ENCODE measurements around the gene SPRR5. TPM values are rescaled to one million over a fixed set of nuclear protein-coding genes. Genes with fewer than 3 reads are reported as not detected.

The SPRR5 gene
- total RNA-seq, 2 experiments from 2014 or later: not detected

DNA sequence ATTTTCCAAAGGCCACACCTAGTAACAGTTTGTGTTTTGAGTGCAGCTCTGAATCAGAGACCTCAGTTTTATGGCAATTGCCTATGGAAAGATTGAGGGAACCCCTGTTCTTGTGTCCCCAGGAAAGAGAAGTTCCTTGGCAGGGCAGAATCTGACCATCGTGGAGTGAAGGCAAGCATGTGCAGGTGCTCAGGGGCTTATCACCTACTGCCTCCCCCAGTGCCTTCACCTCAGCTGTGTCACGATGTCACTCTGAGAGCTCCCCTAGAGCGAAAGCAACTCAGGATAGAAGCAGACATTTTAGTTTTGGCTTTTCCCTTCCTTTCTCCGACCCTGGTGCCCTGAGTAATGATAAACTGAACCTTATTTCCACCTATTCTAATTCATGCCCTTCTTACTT is 35.1 kb downstream of the SPRR5 start:
- H3K27ac ChIP-seq (ENCODE audit: low read depth in 1 of 2, low read length in 2 of 2): no peak overlapping the region

DNA sequence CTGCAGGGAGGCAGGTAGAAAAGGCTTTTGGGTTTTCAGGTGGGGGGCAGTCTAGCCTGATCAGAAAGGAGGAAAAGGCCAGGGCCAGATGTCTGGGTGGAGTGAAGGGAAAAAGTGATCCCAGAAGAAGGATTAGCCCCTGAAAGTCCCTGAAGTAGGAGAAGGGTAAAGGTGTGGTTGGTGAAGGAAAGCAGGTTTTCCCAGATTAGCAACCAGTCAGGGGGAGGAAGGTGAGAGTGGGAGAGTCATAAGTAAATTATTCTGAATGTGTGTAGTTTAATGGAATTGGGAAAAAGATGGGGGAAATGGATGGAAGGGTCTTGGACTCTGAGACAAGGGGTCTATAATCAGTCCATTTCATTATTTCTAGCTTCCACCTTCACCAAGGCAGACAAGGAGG is 36.2 kb downstream of the SPRR5 start:
- Mint-ChIP-seq H3K4me3 (no peak overlapping the region), H3K4me1 (ENCODE audit: low read depth) (no peaks in the 10 kb centered on the region), H3K36me3 (ENCODE audit: low read depth) (no peaks in the 10 kb centered on the region), H3K9me3 (no peaks in the 10 kb centered on the region), H3K27ac (no peak overlapping the region), H3K27me3 (peaks cover 83% of the 10 kb centered on the region)
- DNase-seq (no peak), ATAC-seq (ENCODE audit: poor library complexity) (no peak)
- ChIA-PET CTCF (no interaction called here), POLR2A (no interaction called here)
- intact Hi-C loops (cut with DNase I, micrococcal nuclease): no loop called here
- Histone ChIP-seq H3K9me3 (ENCODE audit: control insufficient read depth in 1 of 2, insufficient read depth in 1 of 2, low read length in 2 of 2) (peaks cover 0 to 5% of the 10 kb centered on the region in 2 experiments), H3K4me3 (ENCODE audit: low read length) (no peak overlapping the region), H3K27me3 (ENCODE audit: control insufficient read depth in 1 of 2, insufficient read depth in 2 of 2, low read length in 2 of 2) (peaks cover 3 to 35% of the 10 kb centered on the region in 2 experiments), H3K27ac (ENCODE audit: low read depth in 1 of 2, low read length in 2 of 2) (no peak overlapping the region), H3K36me3 (ENCODE audit: insufficient read depth, low read length) (no peaks in the 10 kb centered on the region), H3K4me1 (ENCODE audit: insufficient read depth, low read length) (no peaks in the 10 kb centered on the region)
- no peak for TF ChIP-seq CTCF (IDR thresholded peaks at IDR 0.05)

More for the DNA sequence above, 35.1 kb downstream of the SPRR5 start:
- no peak overlapping the region for H3K4me3 Mint-ChIP-seq
- H3K36me3 Mint-ChIP-seq (ENCODE audit: low read depth): no peaks in the 10 kb centered on the region
- intact Hi-C loops (cut with DNase I, micrococcal nuclease): no loop called here
- Histone ChIP-seq H3K36me3 (ENCODE audit: insufficient read depth, low read length) (no peaks in the 10 kb centered on the region), H3K4me3 (ENCODE audit: low read length) (no peak overlapping the region), H3K9me3 (ENCODE audit: control insufficient read depth in 1 of 2, insufficient read depth in 1 of 2, low read length in 2 of 2) (peaks cover 0 to 5% of the 10 kb centered on the region in 2 experiments), H3K27me3 (ENCODE audit: control insufficient read depth in 1 of 2, insufficient read depth in 2 of 2, low read length in 2 of 2) (peaks cover 5 to 35% of the 10 kb centered on the region in 2 experiments), H3K4me1 (ENCODE audit: insufficient read depth, low read length) (no peaks in the 10 kb centered on the region)
- no peak for TF ChIP-seq CTCF (IDR thresholded peaks at IDR 0.05)
- no peak for ATAC-seq (ENCODE audit: poor library complexity)
- H3K4me1 Mint-ChIP-seq (ENCODE audit: low read depth): no peaks in the 10 kb centered on the region
- H3K27me3 Mint-ChIP-seq: peaks cover 88% of the 10 kb centered on the region
- no peaks in the 10 kb centered on the region for H3K9me3 Mint-ChIP-seq
- H3K27ac Mint-ChIP-seq: no peak overlapping the region
- ChIA-PET CTCF (no interaction called here), POLR2A (no interaction called here)
- DNase-seq: no peak

- Mint-ChIP-seq H3K9me3 (no peaks in the 10 kb centered on the region), H3K36me3 (ENCODE audit: low read depth) (no peaks in the 10 kb centered on the region)
- POLR2A ChIA-PET: no interaction called here
Measured at GRCh38 chr1:152983743-152984142, 36.7 kb downstream of the SPRR5 start, which contains the start of gene SPRR1A. TSS of gene SPRR1A (plus strand) at chr1:152984081. CDS start at chr1:152985231, 1,150 bp downstream.

More at GRCh38 chr1:152983743-152984142, 36.7 kb downstream of the SPRR5 start, which contains the start of gene SPRR1A:
- H3K27me3 Mint-ChIP-seq: peaks cover 78% of the 10 kb centered on the region
- CTCF ChIA-PET: no interaction called here
- no peaks in the 10 kb centered on the region for H3K4me1 Mint-ChIP-seq (ENCODE audit: low read depth)
- Histone ChIP-seq H3K4me3 (ENCODE audit: low read length) (no peak within 1 kb of the TSS), H3K27ac (ENCODE audit: low read depth in 1 of 2, low read length in 2 of 2) (no peak within 1 kb of the TSS), H3K27me3 (ENCODE audit: control insufficient read depth in 1 of 2, insufficient read depth in 2 of 2, low read length in 2 of 2) (peaks cover 3 to 37% of the 10 kb centered on the region in 2 experiments), H3K36me3 (ENCODE audit: insufficient read depth, low read length) (no peaks in the 10 kb centered on the region), H3K4me1 (ENCODE audit: insufficient read depth, low read length) (no peaks in the 10 kb centered on the region), H3K9me3 (ENCODE audit: control insufficient read depth in 1 of 2, insufficient read depth in 1 of 2, low read length in 2 of 2) (peaks cover 0 to 5% of the 10 kb centered on the region in 2 experiments)
- DNase-seq (no peak), ATAC-seq (ENCODE audit: poor library complexity) (no peak)
- no peak within 1 kb of the TSS for H3K27ac Mint-ChIP-seq
- no peak for TF ChIP-seq CTCF (IDR thresholded peaks at IDR 0.05)
- no peak within 1 kb of the TSS for H3K4me3 Mint-ChIP-seq
- intact Hi-C loops (cut with DNase I, micrococcal nuclease): no loop called here
